HK-2 (cell line): ENCODE results near the gene ABHD14A.

ENCODE experiments used
- DNase-seq: peaks from one replicate; pipeline ENCODE4 v3.0.0-alpha.2; 2018; ENCODE audit not compliant: unreplicated experiment

The ABHD14A gene

GRCh38 chr3:52020796-52021195 is 45.9 kb downstream of the ABHD14A start:
- no peak for DNase-seq

DNA sequence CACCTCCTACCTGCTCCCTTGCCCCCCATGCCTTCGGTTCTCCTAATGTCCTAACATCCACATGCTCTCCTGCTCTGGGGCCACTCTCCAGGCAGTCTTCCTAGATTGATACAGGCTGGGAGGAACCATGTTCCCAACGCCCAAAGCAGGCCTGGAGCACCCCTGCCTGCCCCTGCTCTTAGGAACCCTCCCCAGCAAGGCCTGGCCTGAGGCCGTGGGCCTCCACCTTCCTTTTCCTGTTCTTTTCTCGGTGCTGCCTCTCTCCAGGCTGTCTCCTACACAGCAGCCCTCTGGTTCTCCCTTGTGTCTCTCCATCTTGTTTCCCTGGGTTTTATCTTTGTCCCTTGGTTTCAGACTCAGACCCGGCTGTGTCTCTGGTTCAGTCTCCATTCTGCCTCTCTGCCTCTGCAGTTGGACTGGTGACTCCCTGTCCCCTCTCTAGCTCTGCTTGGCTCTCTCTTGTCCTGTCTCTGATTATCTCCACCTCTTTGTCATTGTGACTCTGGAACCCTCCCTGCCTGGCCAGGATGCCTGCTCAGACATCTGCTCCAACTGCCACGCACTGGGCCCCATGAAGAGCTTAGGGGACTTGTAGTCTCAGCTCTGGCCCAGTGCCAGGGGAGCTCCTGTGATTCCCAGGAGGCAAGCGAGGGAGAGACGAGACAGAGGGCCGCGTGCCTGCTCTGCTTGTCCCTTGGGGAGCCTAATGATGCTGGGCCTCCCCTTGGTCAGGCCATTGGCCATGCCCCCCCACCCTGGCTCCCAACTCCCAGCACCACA is 46.8 kb downstream of the ABHD14A start:
- no peak for DNase-seq

DNA sequence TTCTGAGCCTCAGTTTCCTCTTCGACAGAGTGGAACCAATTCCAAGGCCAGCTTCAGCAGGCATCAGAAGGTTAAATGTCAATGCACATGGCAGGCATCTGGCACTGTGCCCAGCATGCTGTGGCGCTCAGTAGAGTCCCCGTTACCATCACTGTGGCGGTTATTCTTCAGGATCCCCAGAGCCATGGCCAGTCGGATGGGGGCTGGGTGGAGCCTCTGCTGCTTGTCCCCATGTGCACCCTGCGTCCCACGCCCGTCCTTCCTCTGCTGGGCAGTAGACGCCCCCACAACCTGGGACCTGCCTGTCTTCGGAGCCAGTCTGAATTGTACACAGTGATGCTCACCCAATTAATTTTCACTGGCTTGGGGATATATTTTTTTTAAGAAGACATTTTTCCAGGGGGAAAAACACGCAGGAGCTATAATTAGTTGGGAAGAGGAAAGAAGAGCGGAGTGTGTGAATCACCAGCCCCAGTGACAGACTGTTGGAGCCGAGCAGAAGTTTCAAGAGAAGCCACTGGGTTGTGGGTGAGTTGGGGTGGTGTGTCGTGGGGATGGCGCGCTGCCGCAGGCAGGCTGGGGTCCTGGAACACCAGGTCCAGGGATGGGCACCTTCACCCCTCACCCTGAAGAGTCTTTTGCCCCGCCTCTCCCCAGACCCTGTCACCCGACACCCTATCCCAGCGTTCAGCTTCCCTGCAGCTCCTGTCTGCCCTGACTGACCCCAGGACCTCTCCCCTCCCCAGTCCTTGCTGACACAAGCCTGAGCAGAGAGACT is 47.6 kb downstream of the ABHD14A start:
- DNase-seq: no peak

DNA sequence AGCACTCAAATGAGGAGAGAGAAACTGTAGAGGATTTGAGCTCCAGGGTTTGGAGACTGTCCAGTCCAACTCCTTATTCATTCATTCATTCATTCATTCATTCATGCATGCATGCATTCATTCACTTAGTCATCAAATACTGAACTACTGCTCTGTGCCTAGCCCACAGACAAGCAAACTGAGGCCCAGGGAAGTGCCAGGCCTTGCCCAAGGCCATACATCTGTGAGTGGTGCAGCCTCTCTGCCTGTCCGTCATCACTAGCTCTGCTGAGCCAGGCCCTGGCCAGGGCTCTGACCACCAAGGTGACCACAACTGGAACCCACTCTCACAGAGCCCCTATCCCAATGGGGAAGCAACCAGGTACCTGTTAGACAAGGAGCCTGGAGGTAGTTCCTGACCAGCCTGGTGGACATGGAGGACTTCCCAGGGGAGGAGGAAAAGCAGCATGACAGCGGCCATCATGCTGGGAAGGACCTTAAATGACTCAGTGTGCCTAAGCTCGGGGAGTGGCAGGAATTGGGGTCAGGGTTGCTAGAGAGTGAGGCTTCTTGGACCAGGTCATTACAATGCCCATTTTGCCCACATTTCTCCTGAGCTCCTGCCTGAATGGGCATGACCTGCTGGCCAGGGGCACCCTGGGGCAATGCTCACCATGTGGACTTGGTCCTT is 48.4 kb downstream of the ABHD14A start:
- no peak for DNase-seq

DNA sequence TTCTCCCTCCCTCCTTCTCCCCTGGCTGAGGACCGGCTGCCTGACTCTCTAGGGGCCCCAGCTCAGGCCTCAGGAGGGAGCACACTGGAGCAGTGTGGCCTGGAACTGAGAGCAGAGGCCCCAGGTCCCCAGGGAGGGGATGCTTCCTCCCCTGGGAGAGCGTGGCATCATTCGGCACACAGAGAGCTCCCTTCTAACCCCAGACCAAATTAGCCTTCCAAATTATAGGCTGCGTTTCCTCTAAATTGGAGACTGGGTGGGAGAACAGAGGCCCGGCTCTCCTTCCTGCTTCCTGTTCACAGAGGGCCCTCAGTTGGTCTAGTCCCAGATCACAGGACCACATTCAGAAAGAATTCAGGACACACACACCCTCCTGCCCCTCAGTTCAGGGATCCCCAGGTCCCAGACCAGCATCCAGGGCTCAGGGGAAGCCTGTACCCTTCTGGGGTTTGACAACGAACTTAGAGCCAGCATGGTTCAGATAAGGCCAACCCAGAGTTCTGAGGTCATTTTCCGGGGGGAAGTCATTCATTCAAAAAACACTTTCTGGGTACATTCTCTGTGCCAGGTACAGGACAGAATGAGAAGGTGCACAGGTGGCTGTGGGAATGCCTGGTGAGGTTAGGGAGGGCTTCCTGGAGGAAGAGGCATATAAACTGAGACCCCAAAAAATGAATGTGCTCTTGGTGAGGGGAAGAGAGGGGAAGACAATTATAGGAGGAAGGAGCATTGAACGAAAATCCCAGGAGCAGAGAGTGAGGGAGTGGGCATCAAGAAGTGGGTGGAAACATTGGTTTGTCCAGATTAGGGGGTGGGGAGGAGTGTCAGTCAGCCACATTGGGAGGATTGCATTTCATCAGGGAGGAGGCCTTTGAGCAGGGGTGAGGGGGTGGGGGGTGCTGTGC is 49.2 kb downstream of the ABHD14A start:
- no peak for DNase-seq

GRCh38 chr3:52024765-52025452 is 50.0 kb downstream of the ABHD14A start:
- no peak for DNase-seq

DNA sequence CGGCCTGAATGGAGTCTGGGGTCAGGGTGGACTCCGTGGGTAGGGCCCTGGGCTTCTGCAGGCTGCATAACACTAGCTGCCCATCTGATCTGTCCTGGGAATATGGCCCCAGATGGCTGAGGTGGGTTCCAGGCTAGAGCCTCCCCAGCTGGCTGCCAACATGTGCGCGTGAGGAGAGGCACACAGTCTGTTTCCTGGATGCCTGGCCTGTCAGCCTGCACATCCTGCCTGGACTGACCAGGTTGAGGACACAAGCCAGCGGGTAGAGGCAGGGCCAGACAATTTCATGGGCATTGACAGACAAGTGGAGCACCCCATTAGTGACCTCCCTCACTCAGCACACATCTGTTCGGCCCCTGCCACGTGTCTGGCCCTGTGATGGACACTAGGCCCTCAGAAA is 50.6 kb downstream of the ABHD14A start:
- DNase-seq: no peak

- no peak for DNase-seq
Observed at GRCh38 chr3:52026041-52026440, 51.2 kb downstream of the ABHD14A start.

GRCh38 chr3:52028572-52028971 is 53.7 kb downstream of the ABHD14A start:
- no peak for DNase-seq

DNA sequence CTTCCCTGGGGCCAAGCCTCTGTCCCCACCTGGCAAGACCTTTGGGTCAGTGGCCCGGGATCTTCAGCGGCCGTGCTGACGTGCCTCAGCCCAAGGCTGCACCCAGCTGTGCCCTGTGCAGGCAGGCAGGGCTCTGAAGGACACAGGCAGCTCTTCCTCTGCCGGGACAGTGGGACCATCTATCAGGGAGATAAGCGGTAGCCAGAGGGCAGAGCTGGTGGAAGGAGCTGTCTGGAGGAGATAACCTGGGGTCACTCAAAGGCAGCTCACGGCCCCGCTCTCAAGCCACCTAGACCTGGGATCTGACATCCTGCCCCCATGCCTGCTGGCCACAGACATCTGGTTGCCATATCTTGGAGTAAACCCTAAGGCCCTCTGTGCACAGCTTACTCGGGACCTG is 54.2 kb downstream of the ABHD14A start:
- no peak for DNase-seq

GRCh38 chr3:52029535-52029934 is 54.7 kb downstream of the ABHD14A start:
- DNase-seq: no peak
